ENCODE results near the gene PBX3.

Gene PBX3

DNA sequence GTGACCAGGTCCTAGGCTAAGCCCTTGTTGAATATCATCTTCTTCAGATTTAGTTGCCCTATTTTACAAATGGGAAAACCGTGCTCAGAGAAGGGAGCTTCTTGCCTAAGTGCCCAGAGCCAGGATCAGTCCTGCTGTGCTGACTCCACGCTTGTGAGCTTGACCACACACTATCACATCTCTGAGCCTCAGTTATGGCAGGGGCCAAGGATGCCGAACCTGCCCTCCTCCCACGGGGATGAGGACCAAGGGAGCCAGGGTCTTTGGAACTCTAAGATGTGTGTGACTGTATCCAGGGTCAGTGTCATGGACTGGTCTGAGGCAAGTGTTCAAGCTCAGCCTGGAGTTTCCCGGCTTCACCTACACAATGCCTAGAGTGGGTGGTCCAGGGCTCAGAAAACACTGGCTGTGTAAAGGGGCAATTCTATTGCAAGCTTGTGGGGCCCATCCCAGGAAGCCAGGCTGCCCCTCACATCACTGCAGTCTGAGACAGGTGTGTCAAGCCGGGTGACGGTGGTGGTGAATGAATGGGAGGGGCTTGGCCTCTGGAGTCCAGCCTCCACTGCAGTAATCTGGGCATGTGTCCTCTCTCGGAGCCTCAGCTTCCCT lies 235.7 kb downstream of the PBX3 start:
- DNase-seq, result no peak

GRCh38 chr9:125983681-125984080 lies 236.5 kb downstream of the PBX3 start:
- DNase-seq, result no peak

DNA sequence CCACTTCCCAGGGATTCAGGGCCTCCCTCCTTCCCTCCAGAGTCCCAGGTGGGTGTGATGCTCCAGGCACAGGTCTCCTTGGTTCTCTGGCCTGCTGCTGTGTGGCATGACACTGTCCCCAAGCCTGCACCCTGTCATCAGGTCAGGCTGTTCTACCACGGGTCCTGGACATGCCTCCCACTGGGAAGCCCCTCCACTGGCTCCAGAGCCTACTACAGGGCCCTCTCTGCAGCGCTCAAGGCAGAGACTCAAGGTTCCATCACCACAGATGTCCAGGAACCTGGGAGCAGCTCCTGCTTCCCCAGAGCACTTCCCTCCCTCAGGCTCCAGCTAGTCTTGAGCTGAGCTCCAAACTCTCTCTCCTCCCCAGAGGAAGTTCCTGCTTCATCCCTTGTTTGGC lies 237.3 kb downstream of the PBX3 start:
- DNase-seq, result no peak

DNA sequence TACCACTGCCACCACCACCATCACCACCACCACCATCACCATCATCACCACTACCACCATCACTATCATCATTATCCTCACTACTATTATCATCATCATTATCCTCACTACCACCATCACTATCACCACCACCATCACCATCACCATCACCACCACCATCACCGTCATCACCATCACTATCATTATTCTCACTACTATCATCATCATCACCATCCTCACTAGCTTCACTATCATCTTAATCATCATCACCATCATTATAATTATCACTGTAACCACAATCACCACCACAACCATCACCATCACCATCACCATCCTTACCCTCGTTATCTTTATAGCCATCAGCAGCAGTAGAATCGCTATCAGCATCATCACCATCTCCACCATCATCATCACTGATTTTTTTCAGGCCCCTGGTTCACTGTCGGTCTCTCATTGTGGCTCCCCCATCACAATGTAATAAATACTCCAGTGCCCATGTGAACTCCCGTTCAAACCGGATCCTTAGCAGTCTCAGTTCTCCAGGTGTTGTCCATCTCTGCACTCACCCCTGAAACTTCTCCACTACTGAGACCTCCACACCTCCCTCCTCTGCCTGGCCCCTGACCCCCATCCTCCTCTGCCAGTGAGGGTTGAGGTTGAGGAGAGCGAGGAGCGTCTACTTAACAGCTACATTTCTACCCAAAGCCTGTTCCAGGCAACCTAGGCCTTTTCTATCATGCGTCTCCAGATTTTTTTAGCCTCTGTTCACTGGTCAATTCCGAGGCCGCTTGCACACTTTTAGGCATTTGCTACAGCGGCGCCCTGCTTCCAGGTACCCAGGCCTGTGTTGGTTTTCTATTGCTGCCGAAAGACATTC lies 238.2 kb downstream of the PBX3 start:
- no peak for DNase-seq

GRCh38 chr9:125985998-125986655 lies 239.0 kb downstream of the PBX3 start:
- no peak for DNase-seq

DNA sequence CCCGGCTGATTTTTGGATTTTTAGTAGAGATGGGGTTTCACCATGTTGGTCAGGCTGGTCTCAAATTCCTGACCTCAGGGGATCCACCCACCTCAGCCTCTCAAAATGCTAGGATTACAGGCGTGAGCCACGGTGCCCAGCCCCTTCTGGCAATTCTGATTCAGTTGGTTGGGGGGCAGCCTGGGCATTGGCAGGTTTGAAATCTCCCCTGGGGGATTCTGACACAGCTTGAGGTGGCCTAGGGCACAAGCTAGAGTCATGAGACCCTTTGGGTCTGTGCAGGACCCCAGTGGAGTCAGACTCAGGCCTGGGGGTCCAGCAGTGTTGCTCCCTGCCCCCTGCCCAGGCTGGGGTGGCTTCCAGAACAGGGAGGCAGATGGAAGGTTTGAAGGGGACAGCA lies 239.8 kb downstream of the PBX3 start:
- no peak for DNase-seq

GRCh38 chr9:125987420-125987819 lies 240.2 kb downstream of the PBX3 start:
- no peak for DNase-seq

GRCh38 chr9:125988479-125989050 lies 241.4 kb downstream of the PBX3 start:
- no peak for DNase-seq

GRCh38 chr9:125989090-125989501 lies 241.9 kb downstream of the PBX3 start:
- no peak for DNase-seq

- DNase-seq, result no peak
These were observed 242.5 kb downstream of the PBX3 start for GRCh38 chr9:125989524-125990180.

GRCh38 chr9:125990186-125990792 lies 243.1 kb downstream of the PBX3 start:
- no peak for DNase-seq

DNA sequence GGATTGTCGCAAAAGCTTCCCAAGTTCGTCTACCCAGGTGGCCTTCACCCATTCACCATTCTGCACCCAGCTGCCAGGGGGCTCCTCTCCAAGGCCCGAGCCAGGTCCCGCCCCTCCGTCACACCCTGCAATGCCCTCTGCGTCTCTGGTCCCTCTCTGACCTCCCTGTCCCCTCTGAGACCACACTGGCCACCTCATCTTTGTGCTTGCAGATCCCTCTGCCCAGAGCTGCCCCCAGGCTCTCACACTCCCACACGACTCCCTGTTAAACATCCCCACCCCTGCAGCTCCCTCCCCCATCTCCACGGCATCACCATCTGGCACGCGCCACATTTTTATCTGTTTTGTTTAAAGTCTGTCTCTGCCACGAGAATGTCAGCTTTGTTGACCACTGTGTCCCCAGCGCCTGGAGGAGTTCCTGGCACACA lies 243.6 kb downstream of the PBX3 start:
- peak; percentile 7 for DNase-seq

DNA sequence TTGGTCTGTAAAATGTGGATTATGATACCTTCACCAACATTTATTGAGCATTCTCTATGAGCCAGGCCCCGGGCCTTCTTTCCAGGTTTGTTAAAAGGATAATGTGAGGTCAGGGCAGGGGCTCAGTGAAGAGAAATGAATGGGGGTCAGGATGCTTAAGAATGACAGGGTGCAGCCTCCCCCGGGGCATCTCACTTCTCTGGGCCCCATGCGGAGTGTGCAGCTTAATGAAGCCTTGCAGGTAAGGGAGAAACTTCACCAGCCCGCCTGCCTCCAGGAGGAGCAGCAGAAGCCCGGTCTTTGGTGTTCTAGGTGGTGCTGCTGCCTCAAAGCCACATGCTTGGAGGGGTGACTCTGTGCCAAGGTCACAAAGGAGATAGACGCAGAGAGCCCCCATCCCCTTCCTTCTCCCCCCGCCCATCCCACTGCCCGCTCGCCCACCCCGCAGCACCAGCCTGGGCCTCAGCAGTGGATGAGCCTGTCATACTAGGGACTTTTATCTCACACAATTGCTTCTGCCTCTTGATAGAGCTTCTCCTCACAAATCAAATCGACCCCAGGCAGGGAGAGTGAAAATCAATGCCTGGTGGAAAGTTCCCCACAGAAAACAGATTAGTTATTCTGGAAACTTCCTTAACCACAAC lies 244.8 kb downstream of the PBX3 start:
- DNase-seq, result no peak

DNA sequence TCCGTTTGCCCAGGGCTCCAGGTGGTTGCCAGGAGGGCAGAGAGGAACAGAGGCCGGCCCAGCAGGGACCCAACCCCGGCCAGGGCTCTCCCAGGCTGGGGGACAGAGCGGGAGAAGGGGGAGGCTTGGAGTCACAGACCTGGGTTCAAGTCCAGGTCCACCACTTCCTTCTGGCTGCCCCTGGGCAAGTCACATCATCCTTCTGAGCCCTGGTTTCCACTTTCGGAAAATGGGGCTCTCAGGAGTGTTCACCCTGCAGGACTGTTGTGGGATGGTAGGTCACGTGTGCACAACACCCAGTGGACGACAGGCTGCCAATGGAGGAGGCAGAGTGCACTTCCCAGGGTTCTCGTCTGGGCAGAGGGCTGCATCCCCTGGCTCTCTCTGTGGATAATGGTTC lies 245.4 kb downstream of the PBX3 start:
- no peak for DNase-seq

DNA sequence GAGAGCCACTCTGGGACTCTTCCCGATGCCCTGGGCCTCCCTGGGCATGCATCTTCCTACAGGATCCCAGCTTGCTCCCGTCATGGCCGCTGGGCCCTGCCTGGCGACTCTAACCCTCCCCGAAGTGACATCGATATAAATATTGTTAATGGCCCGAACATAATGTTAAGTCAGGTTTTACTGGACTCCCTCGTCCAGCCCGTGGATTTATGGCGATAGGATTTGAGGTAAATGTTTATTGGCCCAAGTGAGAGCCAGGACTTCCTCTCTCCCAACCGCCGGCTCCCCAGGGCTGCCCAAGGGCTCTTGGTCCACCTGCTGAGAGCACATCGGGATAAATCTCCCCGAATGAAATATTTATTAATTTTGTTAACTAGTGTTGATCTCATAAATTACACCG lies 246.3 kb downstream of the PBX3 start:
- DNase-seq, result no peak

DNA sequence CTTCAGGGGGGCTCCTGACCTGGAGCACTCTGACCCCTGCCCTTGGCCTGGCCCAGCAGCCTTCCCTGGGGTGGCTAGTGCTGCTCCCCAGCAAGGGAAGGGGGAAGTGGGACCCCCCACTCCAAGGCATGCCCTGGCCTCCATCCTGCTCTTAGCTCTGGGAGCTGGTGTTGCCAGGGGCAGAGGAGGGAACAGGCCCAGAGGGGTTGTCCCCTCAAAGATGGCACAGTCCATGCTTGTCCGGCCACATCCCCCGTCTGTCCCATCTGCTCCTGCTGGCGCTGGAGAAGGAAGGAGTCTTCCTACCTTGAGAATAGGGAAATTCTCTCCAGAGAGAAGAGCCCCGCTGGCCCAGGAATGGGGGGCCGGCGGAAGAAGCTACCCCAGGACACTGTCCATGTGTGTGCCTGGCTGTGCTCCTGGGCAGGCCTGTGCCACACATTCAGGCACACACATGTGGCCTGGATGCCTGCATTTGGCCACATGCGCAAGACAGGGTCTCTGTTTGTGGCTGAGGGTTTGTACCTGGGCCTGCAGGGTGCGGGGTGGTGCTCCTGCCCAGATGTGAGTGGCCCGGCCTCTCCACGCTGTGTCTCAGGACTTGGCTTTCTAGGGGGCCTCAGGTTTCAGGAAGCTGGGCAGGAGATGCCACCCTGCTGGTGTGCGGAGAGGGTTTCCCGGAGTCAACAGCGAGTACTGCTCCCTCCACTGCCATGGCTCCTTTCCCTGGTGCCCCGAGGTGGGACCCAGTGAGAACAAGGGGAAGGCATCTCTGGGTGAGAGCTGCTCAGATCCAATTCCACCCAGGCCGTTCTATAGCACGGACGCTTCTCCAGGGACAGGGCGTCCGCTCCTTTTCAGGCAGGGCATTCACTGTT lies 247.1 kb downstream of the PBX3 start:
- DNase-seq, result no peak

- DNase-seq, result no peak
These were observed 247.8 kb downstream of the PBX3 start for GRCh38 chr9:125995006-125995405.

DNA sequence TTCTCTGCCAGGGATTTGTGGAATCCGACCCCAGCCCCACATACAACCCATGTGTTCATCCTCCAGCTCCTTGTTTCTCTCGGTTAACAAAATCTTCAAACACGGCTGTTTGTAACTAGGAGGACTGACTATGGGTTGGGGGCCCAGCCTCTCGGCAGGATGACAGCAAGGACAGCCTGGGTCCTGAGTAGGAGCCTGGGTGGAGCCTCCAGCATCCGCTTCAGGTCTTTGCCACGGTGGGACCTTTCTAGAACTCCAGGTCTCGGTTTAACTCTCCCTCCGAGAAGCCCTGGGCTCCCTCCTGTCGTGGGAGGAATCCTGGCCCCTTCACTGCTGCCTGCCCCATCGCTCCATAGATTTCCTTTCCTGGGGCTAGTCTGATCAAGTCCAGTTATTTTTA lies 248.5 kb downstream of the PBX3 start:
- DNase-seq, result no peak

GRCh38 chr9:125996791-125997190 lies 249.6 kb downstream of the PBX3 start:
- DNase-seq, result no peak

- DNase-seq, result no peak
These were observed 250.1 kb downstream of the PBX3 start for GRCh38 chr9:125997196-125997823.
